WI38 (cell line): ENCODE results near the gene C3orf18.

Experiments
- H3K4me3 ChIP-seq: 2 replicates; pipeline ENCODE4 v1.5.1; 2011; ENCODE audit warnings: low read depth, mild to moderate bottlenecking, control low read depth, low read length
- CTCF ChIP-seq: IDR thresholded peaks from 2 replicates; pipeline ENCODE4 v1.5.1; 2012; ENCODE audit warnings: low read depth, mild to moderate bottlenecking, control low read depth, low read length

The C3orf18 gene

DNA sequence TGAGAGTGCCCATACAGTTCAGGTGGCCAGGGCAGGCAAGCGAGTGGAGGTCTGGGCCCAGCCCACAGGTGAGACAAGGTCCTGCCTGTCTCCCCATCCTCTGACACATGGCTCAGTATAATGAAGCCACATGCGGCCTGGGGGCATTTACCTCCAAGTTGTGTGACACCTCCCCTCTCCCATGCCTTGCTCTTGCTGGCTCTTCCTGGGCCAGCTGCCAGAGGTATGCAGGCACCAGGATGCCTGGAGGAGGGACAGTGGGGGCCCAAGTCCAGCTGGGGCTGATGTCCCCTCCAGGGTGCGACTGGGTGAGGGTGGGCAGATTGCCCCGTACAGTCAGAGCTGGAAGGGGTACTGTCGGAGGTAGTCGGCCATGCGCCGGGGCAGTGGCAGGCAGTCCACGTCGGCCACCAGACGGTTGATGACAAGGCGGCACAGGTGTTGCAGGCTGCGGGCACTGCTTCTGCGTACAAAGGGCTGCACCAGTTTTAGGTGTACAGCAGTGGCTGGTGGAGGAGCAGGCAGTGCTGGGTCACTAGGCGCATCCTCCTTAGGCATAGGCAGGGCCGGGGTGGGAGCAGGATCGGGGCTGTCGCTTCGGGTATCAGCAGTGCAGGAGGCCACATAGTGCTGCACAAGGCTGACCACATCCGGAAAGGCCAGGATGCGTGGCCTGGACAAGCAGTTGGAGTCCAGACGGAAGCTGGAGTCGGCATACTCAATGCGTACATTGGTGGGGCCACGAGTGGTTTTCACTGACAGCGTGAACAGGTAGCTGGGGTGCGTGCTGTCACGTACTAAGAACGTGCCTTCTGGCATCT is 39.9 kb upstream of the C3orf18 start:
- no peak for TF ChIP-seq CTCF
- no peak overlapping the region for H3K4me3 ChIP-seq

DNA sequence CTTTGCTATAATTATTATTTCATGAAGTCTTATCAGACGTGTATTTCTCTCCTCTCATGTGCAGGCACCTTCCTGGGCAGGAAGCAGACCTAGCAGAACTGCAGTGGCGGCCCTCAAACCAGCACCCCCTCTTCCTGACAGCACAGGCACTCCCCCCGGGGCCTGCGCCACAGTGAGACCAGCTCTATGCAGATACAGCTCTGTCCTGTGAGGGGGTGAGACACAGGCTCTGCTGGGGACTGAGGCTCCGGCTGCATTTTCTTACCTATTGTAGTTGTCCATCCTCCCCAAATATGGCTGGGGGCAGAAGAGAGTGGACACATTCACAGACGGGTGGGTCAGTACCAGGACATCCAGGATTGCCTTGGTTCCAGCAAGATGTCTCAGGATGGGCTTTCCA is 39.0 kb upstream of the C3orf18 start:
- H3K4me3 ChIP-seq: no peak overlapping the region
- TF ChIP-seq CTCF: no peak

GRCh38 chr3:50605901-50606326 is 38.4 kb upstream of the C3orf18 start:
- no peak for TF ChIP-seq CTCF
- no peak overlapping the region for H3K4me3 ChIP-seq

GRCh38 chr3:50604628-50605588 is 37.4 kb upstream of the C3orf18 start:
- TF ChIP-seq CTCF: no peak
- no peak overlapping the region for H3K4me3 ChIP-seq

DNA sequence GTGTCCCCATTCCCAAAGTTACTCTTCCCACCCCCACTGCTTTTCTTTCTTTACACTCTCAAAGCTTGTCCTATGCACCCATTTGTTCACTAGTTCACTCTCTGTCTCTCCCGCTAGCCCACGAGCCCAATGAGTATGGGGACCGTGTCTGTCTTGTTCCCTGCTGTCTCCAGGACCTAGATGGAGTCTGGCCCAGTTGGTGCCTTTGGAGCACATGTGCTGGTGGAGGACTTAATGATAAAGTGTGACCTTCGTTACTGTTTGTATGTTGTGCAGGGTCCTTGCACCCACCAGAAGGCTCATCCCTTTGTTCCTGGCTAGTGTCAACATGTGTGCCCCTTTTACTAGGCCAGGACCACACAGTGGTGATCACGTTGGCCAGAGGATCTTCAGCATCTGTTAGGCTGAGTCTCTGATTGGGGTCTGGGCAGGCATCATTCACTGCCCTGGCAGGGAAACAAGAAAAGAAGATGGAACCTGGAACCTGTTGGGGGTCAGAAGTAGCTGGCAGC is 36.6 kb upstream of the C3orf18 start:
- no peak overlapping the region for H3K4me3 ChIP-seq
- TF ChIP-seq CTCF: no peak

- no peak overlapping the region for H3K4me3 ChIP-seq
- no peak for TF ChIP-seq CTCF
Observed at GRCh38 chr3:50603261-50604109, 35.9 kb upstream of the C3orf18 start.
